OCI-LY1 (cell line): ENCODE data around the gene PCDHGA1.

Experiments
- H2AFZ ChIP-seq: fragments of 200-600 bp; sonication (generic), shearing (Covaris generic); 2 replicates; pipeline ENCODE4 v1.6.0; 2014; ENCODE audit warnings: antibody characterized with exemption, mild to moderate bottlenecking, low read length
- H3F3A ChIP-seq: fragments of 200-600 bp; sonication (generic), shearing (Covaris generic); 2 replicates; pipeline ENCODE4 v1.6.0; 2014; ENCODE audit warnings: mild to moderate bottlenecking, antibody characterized with exemption, low read length, moderate library complexity; ENCODE audit not compliant: insufficient read depth
- H3K27ac ChIP-seq: fragments of 200-600 bp; sonication (generic); 2 replicates; pipeline ENCODE4 v1.5.1; 2014; ENCODE audit warnings: low read length, mixed run types, mild to moderate bottlenecking, low read depth; ENCODE audit not compliant: poor library complexity, severe bottlenecking
- H3K27me3 ChIP-seq: fragments of 200-600 bp; sonication (generic); 2 replicates; pipeline ENCODE4 v1.6.0; 2014; ENCODE audit warnings: antibody characterized with exemption, mild to moderate bottlenecking, low read length, moderate library complexity; ENCODE audit not compliant: insufficient read depth
- H3K36me3 ChIP-seq: fragments of 200-600 bp; sonication (generic); 2 replicates; pipeline ENCODE4 v1.6.1; 2014; ENCODE audit warnings: mild to moderate bottlenecking, antibody characterized with exemption, low read length, moderate library complexity, mixed read lengths; ENCODE audit not compliant: insufficient read depth
- H3K4me1 ChIP-seq: fragments of 200-600 bp; sonication (generic); 2 replicates; pipeline ENCODE4 v1.5.1; 2014; ENCODE audit warnings: mild to moderate bottlenecking, low read length, moderate library complexity; ENCODE audit not compliant: insufficient read depth, severe bottlenecking
- H3K4me2 ChIP-seq: fragments of 200-600 bp; sonication (generic), shearing (Covaris generic); 2 replicates; pipeline ENCODE4 v1.6.1; 2014; ENCODE audit warnings: low read length
- H3K4me3 ChIP-seq: fragments of 200-600 bp; sonication (generic); 2 replicates; pipeline ENCODE4 v1.5.1; 2014; ENCODE audit warnings: low read length, low read depth, mild to moderate bottlenecking, mixed read lengths; ENCODE audit not compliant: poor library complexity, severe bottlenecking
- H3K79me2 ChIP-seq: fragments of 200-600 bp; shearing (Covaris generic); 2 replicates; pipeline ENCODE4 v1.6.1; 2016; ENCODE audit warnings: mixed run types, low read length, mixed read lengths; ENCODE audit not compliant: insufficient read depth
- H3K9ac ChIP-seq: fragments of 200-600 bp; sonication (generic), shearing (Covaris generic); 2 replicates; pipeline ENCODE4 v1.6.1; 2014; ENCODE audit warnings: mild to moderate bottlenecking, low read length, mixed read lengths
- H3K9me2 ChIP-seq: fragments of 200-600 bp; sonication (generic), shearing (Covaris generic); 2 replicates; pipeline ENCODE4 v1.6.1; 2014; ENCODE audit warnings: low read depth, mild to moderate bottlenecking, low read length, mixed read lengths
- H3K9me3 ChIP-seq: fragments of 200-600 bp; shearing (Covaris generic); 2 replicates; pipeline ENCODE4 v1.6.1; 2014; ENCODE audit warnings: low read length, mixed read lengths
- H4K20me1 ChIP-seq: fragments of 200-600 bp; sonication (generic), shearing (Covaris generic); 2 replicates; pipeline ENCODE4 v1.6.0; 2016; ENCODE audit warnings: mild to moderate bottlenecking, low read length; ENCODE audit not compliant: insufficient read depth
- CTCF ChIP-seq: fragments of 200-600 bp; sonication (generic), shearing (Covaris generic); IDR thresholded peaks from 2 replicates; pipeline ENCODE4 v1.5.1; 2017; ENCODE audit warnings: mild to moderate bottlenecking, antibody characterized with exemption, low read length, moderate library complexity, mixed read lengths
- EZH2 ChIP-seq: fragments of 200-600 bp; sonication (generic), shearing (Covaris generic); IDR thresholded peaks from 2 replicates; pipeline ENCODE4 v1.8.0; 2017; ENCODE audit warnings: borderline replicate concordance, mixed run types, mild to moderate bottlenecking, antibody characterized with exemption, low read length, moderate library complexity, mixed read lengths

The PCDHGA1 gene

GRCh38 chr5:141486091-141486490 is 155.8 kb downstream of the PCDHGA1 start:
- H3K4me1 ChIP-seq, result peaks cover 14% of the 10 kb centered on the region
- H3K4me3 ChIP-seq, result no peak overlapping the region
- H4K20me1 ChIP-seq, result no peaks in the 10 kb centered on the region
- H3K79me2 ChIP-seq, result no peaks in the 10 kb centered on the region
- H3K27ac ChIP-seq, result no peak overlapping the region
- no peaks in the 10 kb centered on the region for H3K9me3 ChIP-seq
- no peak for TF ChIP-seq CTCF
- TF ChIP-seq EZH2, result no peak
- peaks cover 4% of the 10 kb centered on the region; the same call in 1 of the 2 replicates for H3K27me3 ChIP-seq
- no peaks in the 10 kb centered on the region for H3F3A ChIP-seq
- H3K9me2 ChIP-seq, result no peaks in the 10 kb centered on the region
- no peak overlapping the region for H2AFZ ChIP-seq
- H3K36me3 ChIP-seq, result no peaks in the 10 kb centered on the region
- no peak overlapping the region for H3K4me2 ChIP-seq
- no peak overlapping the region for H3K9ac ChIP-seq

- Histone ChIP-seq H3K4me1 (peaks cover 14% of the 10 kb centered on the region), H3K9me2 (no peaks in the 10 kb centered on the region), H3K4me2 (no peak overlapping the region), H3K79me2 (no peaks in the 10 kb centered on the region), H3K9ac (no peak overlapping the region), H3K9me3 (no peaks in the 10 kb centered on the region), H4K20me1 (no peaks in the 10 kb centered on the region), H3K27ac (no peak overlapping the region), H3K36me3 (no peaks in the 10 kb centered on the region), H2AFZ (no peak overlapping the region), H3K4me3 (no peak overlapping the region), H3F3A (no peaks in the 10 kb centered on the region), H3K27me3 (peaks cover 4% of the 10 kb centered on the region; the same call in 1 of the 2 replicates)
- TF ChIP-seq CTCF (no peak), EZH2 (no peak)
Measured at GRCh38 chr5:141487131-141487530, 156.8 kb downstream of the PCDHGA1 start.

- no peaks in the 10 kb centered on the region for H3K36me3 ChIP-seq
- no peak within 1 kb of the TSS for H3K4me2 ChIP-seq
- H3K9me2 ChIP-seq, result no peaks in the 10 kb centered on the region
- no peaks in the 10 kb centered on the region for H3K9me3 ChIP-seq
- peaks cover 14% of the 10 kb centered on the region for H3K4me1 ChIP-seq
- H4K20me1 ChIP-seq, result no peaks in the 10 kb centered on the region
- H3K4me3 ChIP-seq, result no peak within 1 kb of the TSS
- TF ChIP-seq CTCF, result no peak
- TF ChIP-seq EZH2, result no peak
- peaks cover 2% of the 10 kb centered on the region; the same call in 1 of the 2 replicates for H3K27me3 ChIP-seq
- H3K9ac ChIP-seq, result no peak within 1 kb of the TSS
- no peak within 1 kb of the TSS for H2AFZ ChIP-seq
- H3K79me2 ChIP-seq, result no peaks in the 10 kb centered on the region
- H3F3A ChIP-seq, result no peaks in the 10 kb centered on the region
- no peak within 1 kb of the TSS for H3K27ac ChIP-seq
Measured at GRCh38 chr5:141488591-141489561, 158.6 kb downstream of the PCDHGA1 start, which contains the start of gene PCDHGC5. PCDHGC5 (plus strand) TSS chr5:141489081; CDS start chr5:141489241, 160 bp downstream.
